ENCODE results near the gene PDYN.

Gene PDYN

GRCh38 chr20:1994627-1995026 lies 769 bp upstream of the PDYN start:
- no peak for DNase-seq (ENCODE audit: low spot score)

- no peak for DNase-seq (ENCODE audit: low spot score)
Measured at GRCh38 chr20:1992359-1993110, 1.3 kb downstream of the PDYN start.

- no peak for DNase-seq (ENCODE audit: low spot score)
Measured at GRCh38 chr20:1987826-1988225, 6.0 kb downstream of the PDYN start.

- DNase-seq (ENCODE audit: low spot score) = no peak
Measured at GRCh38 chr20:1983301-1983700, 10.6 kb downstream of the PDYN start.

GRCh38 chr20:1982686-1983085 lies 11.2 kb downstream of the PDYN start:
- DNase-seq (ENCODE audit: low spot score) = no peak

GRCh38 chr20:1979106-1979778 lies 14.6 kb downstream of the PDYN start:
- no peak for DNase-seq (ENCODE audit: low spot score)

GRCh38 chr20:1975291-1975690 lies 18.6 kb downstream of the PDYN start:
- DNase-seq (ENCODE audit: low spot score) = no peak

- no peak for DNase-seq (ENCODE audit: low spot score)
Measured at GRCh38 chr20:1973601-1974440, 20.0 kb downstream of the PDYN start.

GRCh38 chr20:1971893-1972586 lies 21.8 kb downstream of the PDYN start:
- no peak for DNase-seq (ENCODE audit: low spot score)

GRCh38 chr20:1968964-1969363 lies 24.9 kb downstream of the PDYN start:
- DNase-seq (ENCODE audit: low spot score) = no peak

- DNase-seq (ENCODE audit: low spot score) = peak; percentile 61
Measured at GRCh38 chr20:1965520-1966351, 28.1 kb downstream of the PDYN start.

- no peak for DNase-seq (ENCODE audit: low spot score)
Measured at GRCh38 chr20:1964659-1965405, 29.0 kb downstream of the PDYN start.

- DNase-seq (ENCODE audit: low spot score) = no peak
Measured at GRCh38 chr20:1964061-1964460, 29.8 kb downstream of the PDYN start.

- DNase-seq (ENCODE audit: low spot score) = no peak
Measured at GRCh38 chr20:1961374-1961773, 32.5 kb downstream of the PDYN start.

- DNase-seq (ENCODE audit: low spot score) = no peak
Measured at GRCh38 chr20:1959156-1959555, 34.7 kb downstream of the PDYN start.

GRCh38 chr20:1958426-1958825 lies 35.4 kb downstream of the PDYN start:
- DNase-seq (ENCODE audit: low spot score) = no peak

- DNase-seq (ENCODE audit: low spot score) = no peak
Measured at GRCh38 chr20:1955217-1955616, 38.6 kb downstream of the PDYN start.

GRCh38 chr20:1953621-1954020 lies 40.2 kb downstream of the PDYN start:
- no peak for DNase-seq (ENCODE audit: low spot score)

GRCh38 chr20:1952737-1953530 lies 40.9 kb downstream of the PDYN start:
- DNase-seq (ENCODE audit: low spot score) = no peak
